ENCODE results near the gene PSD2.

The PSD2 gene

GRCh38 chr5:139758510-139759075 is 37.0 kb upstream of the PSD2 start:
- TF ChIP-seq CTCF (conservative IDR thresholded peaks at IDR 0.05; ENCODE audit: low read depth): no peak
- ChIA-PET POLR2A (ENCODE audit: low non-redundant PET) (interaction anchor here (0.6 kb wide), 2 partner anchors 18 to 468 kb away, joined by 3 to 5 read pairs; no protein-coding TSS in a partner anchor), CTCF (interaction anchor here (0.6 to 0.9 kb wide), 3 partner anchors 20 to 125 kb away, joined by 4 read pairs; no protein-coding TSS in a partner anchor)
- no peak overlapping the region for H3K27ac ChIP-seq
- no peak for DNase-seq (ENCODE audit: low spot score)

GRCh38 chr5:139759219-139759721 is 36.3 kb upstream of the PSD2 start:
- ChIA-PET CTCF (no interaction called here), POLR2A (ENCODE audit: low non-redundant PET) (interaction anchor here (0.6 kb wide), 1 partner anchor 17 kb away, joined by 3 read pairs; no protein-coding TSS in a partner anchor)
- no peak for DNase-seq (ENCODE audit: low spot score)
- no peak for TF ChIP-seq CTCF (conservative IDR thresholded peaks at IDR 0.05; ENCODE audit: low read depth)
- H3K27ac ChIP-seq: no peak overlapping the region

GRCh38 chr5:139760066-139761056 is 35.2 kb upstream of the PSD2 start:
- ChIA-PET POLR2A (ENCODE audit: low non-redundant PET) (no interaction called here), CTCF (interaction anchor here (8.5 kb wide), 1 partner anchor 127 kb away, joined by 161 read pairs; no protein-coding TSS in a partner anchor)
- TF ChIP-seq CTCF (conservative IDR thresholded peaks at IDR 0.05; ENCODE audit: low read depth): no peak
- H3K27ac ChIP-seq: no peak overlapping the region
- DNase-seq (ENCODE audit: low spot score): no peak

- H3K27ac ChIP-seq: no peak overlapping the region
- POLR2A ChIA-PET (ENCODE audit: low non-redundant PET): no interaction called here
- TF ChIP-seq CTCF (conservative IDR thresholded peaks at IDR 0.05; ENCODE audit: low read depth): no peak
- DNase-seq (ENCODE audit: low spot score): no peak
- CTCF ChIA-PET: interaction anchor here (0.6 to 8.5 kb wide), 2 partner anchors 50 to 127 kb away, joined by 7 to 161 read pairs; no protein-coding TSS in a partner anchor
Measured at GRCh38 chr5:139761057-139761450, 34.6 kb upstream of the PSD2 start.

GRCh38 chr5:139761501-139761900 is 34.1 kb upstream of the PSD2 start:
- CTCF ChIA-PET: interaction anchor here (0.6 to 8.5 kb wide), 2 partner anchors 51 to 128 kb away, joined by 7 to 161 read pairs; no protein-coding TSS in a partner anchor
- POLR2A ChIA-PET (ENCODE audit: low non-redundant PET): no interaction called here
- no peak for DNase-seq (ENCODE audit: low spot score)
- no peak overlapping the region for H3K27ac ChIP-seq
- no peak for TF ChIP-seq CTCF (conservative IDR thresholded peaks at IDR 0.05; ENCODE audit: low read depth)

GRCh38 chr5:139762615-139763170 is 32.9 kb upstream of the PSD2 start:
- ChIA-PET CTCF (interaction anchor here (1.1 to 8.5 kb wide), 2 partner anchors 13 to 129 kb away, joined by 4 to 161 read pairs; no protein-coding TSS in a partner anchor), POLR2A (ENCODE audit: low non-redundant PET) (no interaction called here)
- TF ChIP-seq CTCF (conservative IDR thresholded peaks at IDR 0.05; ENCODE audit: low read depth): no peak
- no peak for DNase-seq (ENCODE audit: low spot score)
- H3K27ac ChIP-seq: no peak overlapping the region
